H1 (cell line): ENCODE data around the gene SLC25A3. TPM values are rescaled to one million over a fixed set of nuclear protein-coding genes. Genes with fewer than 3 reads are reported as not detected.
A peak's percentile ranks its signal among the peaks of the same experiment; 100 is the strongest.

Experiments
- CEBPB ChIP-seq: IDR thresholded peaks from 2 replicates; pipeline ENCODE4 v1.6.1; 2012; ENCODE audit warnings: low read depth, low read length
- EGR1 ChIP-seq: IDR thresholded peaks from 2 replicates; pipeline ENCODE4 v1.6.1; 2011; ENCODE audit warnings: low read depth, low read length, borderline replicate concordance
- SIN3A ChIP-seq, 2 experiments: IDR thresholded peaks in 1 of 2; conservative IDR thresholded peaks in 1 of 2; 2 replicates each; pipeline ENCODE4 v1.6.1; 2011 to 2012; ENCODE audit warnings: low read length in 2 of 2, improper control_type of control experiment in 1 of 2, low read depth in 1 of 2, mild to moderate bottlenecking in 1 of 2
- polyA plus RNA-seq, 7 experiments: library from polyadenylated mRNA; depleted of rRNA in 3 of 7; stranded (reverse) in 5 of 7; unstranded in 2 of 7; fragments of >200 nt in 5 of 7; fragments of 200-250 nt in 2 of 7; gene quantifications; 1 replicate in 5 of 7; 2 replicates in 1 of 7; 4 replicates in 1 of 7; pipeline versions ENCODE4 v1.2.1 to v1.2.3, GENCODE V29; 2011 to 2013; ENCODE audit warnings: missing spikeins in 2 of 7, mixed read lengths in 2 of 7
- total RNA-seq: library from RNA; stranded (reverse); fragmentation: NEBNext Ultra II Directional; extraction: Animal tissue kit (Norgen Biotek cat#: 25700); gene quantifications from 2 replicates; pipeline ENCODE4 v1.2.1, GENCODE V29; 2021

The SLC25A3 gene
- total and polyA plus RNA-seq, 2 of the 8 experiments (the other 6 are each of a cell fraction or from before 2014, with no cell fraction given), result 702 to 709 TPM

DNA sequence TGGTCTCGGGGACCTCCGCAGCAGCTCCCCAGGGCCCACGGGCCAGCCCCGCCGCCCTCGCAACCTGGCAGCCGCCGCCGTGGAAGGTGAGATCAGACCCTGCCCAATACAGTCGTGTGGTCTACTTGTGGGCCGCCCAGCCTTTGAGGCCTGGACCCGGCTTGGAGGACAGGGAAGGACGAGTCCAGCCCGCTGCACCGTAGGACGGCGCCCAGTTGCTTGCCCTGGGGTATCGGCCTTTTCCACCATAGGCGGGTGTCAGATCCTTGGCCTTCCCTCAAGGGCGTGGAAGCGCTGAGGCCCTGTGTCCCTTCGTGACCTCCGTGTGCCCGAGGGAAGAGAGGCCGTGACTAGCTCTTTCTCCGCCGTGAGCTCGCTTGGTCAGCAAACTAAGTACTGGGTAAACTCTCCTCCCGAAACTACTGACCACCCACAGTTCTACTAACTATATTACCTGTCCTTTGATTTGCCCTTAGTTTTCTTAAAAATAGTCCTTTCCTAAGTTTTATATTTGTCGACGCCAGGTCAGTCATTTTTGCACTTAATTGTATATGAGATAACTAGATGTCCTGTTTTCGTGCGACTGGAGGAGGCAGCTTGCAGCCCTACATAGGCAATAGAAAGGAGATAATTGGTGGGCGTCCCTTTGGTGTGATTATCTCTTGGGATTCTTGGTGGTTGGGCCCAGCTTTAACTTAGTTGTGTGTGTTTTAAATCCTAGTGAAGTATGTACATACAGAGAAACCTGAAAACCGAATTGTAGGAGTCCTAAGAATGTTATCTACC is 757 bp downstream of the SLC25A3 start (continued):
- TF ChIP-seq EGR1 (no peak), CEBPB (no peak), SIN3A (conservative IDR thresholded peaks at IDR 0.05 in 1 of 2, IDR thresholded peaks at IDR 0.05 in 1 of 2; ENCODE audit: low read depth in 1 of 2, low read length in 2 of 2) (0 out of 4 replicates have a peak, but pooled peaks of 1 of the 2 experiments have one; percentile 3)
